GM21515 (cell line): ENCODE data around the gene IL1RAPL2.

Experiments used
- ATAC-seq: cut with Tn5 transposase; IDR thresholded peaks from one replicate; pipeline ENCODE4 v1.9.1; 2021; ENCODE audit not compliant: unreplicated experiment

IL1RAPL2 gene

GRCh38 chrX:105552395-105552794 lies 986.4 kb downstream of the IL1RAPL2 start:
- ATAC-seq, result no peak

- no peak for ATAC-seq
Observed at GRCh38 chrX:105553118-105553517, 987.1 kb downstream of the IL1RAPL2 start.

GRCh38 chrX:105564501-105564900 lies 998.5 kb downstream of the IL1RAPL2 start:
- ATAC-seq, result no peak

- no peak for ATAC-seq
Observed at GRCh38 chrX:105565856-105566255, 999.9 kb downstream of the IL1RAPL2 start.

GRCh38 chrX:105567082-105567481 lies 1001.1 kb downstream of the IL1RAPL2 start:
- no peak for ATAC-seq

- ATAC-seq, result no peak
Observed at GRCh38 chrX:105608745-105609144, 1042.7 kb downstream of the IL1RAPL2 start.

GRCh38 chrX:105609530-105609929 lies 1043.5 kb downstream of the IL1RAPL2 start:
- ATAC-seq, result no peak

GRCh38 chrX:105610411-105610810 lies 1044.4 kb downstream of the IL1RAPL2 start:
- no peak for ATAC-seq

GRCh38 chrX:105618393-105619101 lies 1052.5 kb downstream of the IL1RAPL2 start:
- no peak for ATAC-seq

- ATAC-seq, result no peak
Observed at GRCh38 chrX:105634180-105634579, 1068.2 kb downstream of the IL1RAPL2 start.

GRCh38 chrX:105635794-105636193 lies 1069.8 kb downstream of the IL1RAPL2 start:
- ATAC-seq, result no peak

- no peak for ATAC-seq
Observed at GRCh38 chrX:105636667-105637066, 1070.7 kb downstream of the IL1RAPL2 start.

- no peak for ATAC-seq
Observed at GRCh38 chrX:105645667-105646357, 1079.8 kb downstream of the IL1RAPL2 start.

- ATAC-seq, result no peak
Observed at GRCh38 chrX:105646592-105647372, 1080.8 kb downstream of the IL1RAPL2 start.

- no peak for ATAC-seq
Observed at GRCh38 chrX:105647749-105648148, 1081.8 kb downstream of the IL1RAPL2 start.

- no peak for ATAC-seq
Observed at GRCh38 chrX:105648732-105649131, 1082.7 kb downstream of the IL1RAPL2 start.

GRCh38 chrX:105650577-105650976 lies 1084.6 kb downstream of the IL1RAPL2 start:
- ATAC-seq, result no peak

GRCh38 chrX:105650986-105651385 lies 1085.0 kb downstream of the IL1RAPL2 start:
- no peak for ATAC-seq

GRCh38 chrX:105653891-105654290 lies 1087.9 kb downstream of the IL1RAPL2 start:
- ATAC-seq, result no peak

- ATAC-seq, result no peak
Observed at GRCh38 chrX:105658136-105658535, 1092.1 kb downstream of the IL1RAPL2 start.

- no peak for ATAC-seq
Observed at GRCh38 chrX:105662248-105662647, 1096.2 kb downstream of the IL1RAPL2 start.

GRCh38 chrX:105664243-105664642 lies 1098.2 kb downstream of the IL1RAPL2 start:
- no peak for ATAC-seq
